IPS DF 6.9 (cell line): ENCODE data around the gene SLC47A1.
A peak's percentile ranks its signal among the peaks of the same experiment; 100 is the strongest.
"Not testable (repeated sequence)": the region's sequence is repeated elsewhere in the genome, so short reads cannot be mapped to it uniquely, and the experiment has no call there.

Source experiments
- DNase-seq: peaks from one replicate; pipeline ENCODE4 v3.0.0-alpha.2; 2013; ENCODE audit warnings: low read depth, low spot score
- H3K27ac ChIP-seq: one replicate; pipeline ENCODE4 v1.5.1; 2013; ENCODE audit warnings: low read length, control low read depth
- H3K27me3 ChIP-seq: 2 replicates; pipeline ENCODE4 v1.6.1; 2013; ENCODE audit warnings: mild to moderate bottlenecking, low read length; ENCODE audit not compliant: control insufficient read depth, insufficient read depth
- H3K36me3 ChIP-seq: 2 replicates; pipeline ENCODE4 v1.6.1; 2013; ENCODE audit warnings: low read length; ENCODE audit not compliant: control insufficient read depth, insufficient read depth
- H3K4me1 ChIP-seq: 2 replicates; pipeline ENCODE4 v1.6.1; 2013; ENCODE audit warnings: low read length; ENCODE audit not compliant: control insufficient read depth, insufficient read depth
- H3K4me3 ChIP-seq: 2 replicates; pipeline ENCODE4 v1.5.1; 2013; ENCODE audit warnings: mild to moderate bottlenecking, low read length
- H3K9me3 ChIP-seq: 2 replicates; pipeline ENCODE4 v1.6.1; 2013; ENCODE audit warnings: low read length, inconsistent platforms; ENCODE audit not compliant: control insufficient read depth, insufficient read depth
- WGBS: extraction: QIAGEN DNeasy Blood & Tissue Kit; methylation state at CpG from one replicate; pipeline ENCODE4 v1.1.7; 2013; ENCODE audit warnings: mixed read lengths, missing lambda C conversion rate; ENCODE audit not compliant: insufficient read length, insufficient coverage; 5-methylcytosine and 5-hydroxymethylcytosine counted together

The SLC47A1 gene

GRCh38 chr17:19578545-19578944 lies 44.9 kb downstream of the SLC47A1 start:
- Histone ChIP-seq H3K9me3 (no peaks in the 10 kb centered on the region), H3K36me3 (no peaks in the 10 kb centered on the region), H3K4me3 (no peak overlapping the region), H3K27me3 (no peaks in the 10 kb centered on the region), H3K4me1 (0 out of 2 replicates have a peak, but pooled peaks cover 3% of the 10 kb centered on the region), H3K27ac (no peak overlapping the region)
- no CpG with 5 or more reads among the region's 4 CpGs for WGBS
- DNase-seq = no peak

- H3K4me1 ChIP-seq = 0 out of 2 replicates have a peak, but pooled peaks cover 3% of the 10 kb centered on the region
- H3K9me3 ChIP-seq = no peaks in the 10 kb centered on the region
- H3K4me3 ChIP-seq = peak overlapping the region; percentile 42; the same call in 1 of the 2 replicates
- WGBS = no CpG with 5 or more reads among the region's 19 CpGs
- H3K27ac ChIP-seq = no peak overlapping the region
- no peaks in the 10 kb centered on the region for H3K27me3 ChIP-seq
- no peak for DNase-seq
- H3K36me3 ChIP-seq = no peaks in the 10 kb centered on the region
These were observed 45.6 kb downstream of the SLC47A1 start for GRCh38 chr17:19579192-19579761.

- Histone ChIP-seq H3K27me3 (no peaks in the 10 kb centered on the region), H3K36me3 (no peaks in the 10 kb centered on the region), H3K27ac (no peak overlapping the region), H3K4me3 (peak overlapping the region; percentile 42; the same call in 1 of the 2 replicates), H3K9me3 (no peaks in the 10 kb centered on the region), H3K4me1 (0 out of 2 replicates have a peak, but pooled peaks cover 3% of the 10 kb centered on the region)
- no peak for DNase-seq
- WGBS = no CpG with 5 or more reads among the region's 76 CpGs
These were observed 46.4 kb downstream of the SLC47A1 start for GRCh38 chr17:19579867-19580565.

GRCh38 chr17:19580566-19580920 lies 46.9 kb downstream of the SLC47A1 start:
- H3K27ac ChIP-seq, H3K27me3 ChIP-seq, H3K36me3 ChIP-seq, H3K4me1 ChIP-seq, H3K4me3 ChIP-seq, DNase-seq, H3K9me3 ChIP-seq: not testable (repeated sequence)
- no CpG with 5 or more reads among the region's 17 CpGs for WGBS

- not testable (repeated sequence) for DNase-seq
These were observed 48.5 kb downstream of the SLC47A1 start for GRCh38 chr17:19582152-19582551.

GRCh38 chr17:19583871-19584270 lies 50.2 kb downstream of the SLC47A1 start:
- H3K9me3 ChIP-seq = no peaks in the 10 kb centered on the region
- 0 out of 2 replicates have a peak, but pooled peaks cover 3% of the 10 kb centered on the region for H3K4me1 ChIP-seq
- no CpG with 5 or more reads among the region's 8 CpGs for WGBS

More at GRCh38 chr17:19582152-19582551, 48.5 kb downstream of the SLC47A1 start:
- not testable (repeated sequence) for H3K27ac ChIP-seq, H3K9me3 ChIP-seq, H3K4me1 ChIP-seq, H3K36me3 ChIP-seq, H3K4me3 ChIP-seq, H3K27me3 ChIP-seq
- WGBS = no CpG with 5 or more reads among the region's 13 CpGs

GRCh38 chr17:19590451-19590850 lies 56.8 kb downstream of the SLC47A1 start:
- Histone ChIP-seq H3K4me1 (no peaks in the 10 kb centered on the region), H3K4me3 (no peak overlapping the region), H3K36me3 (no peaks in the 10 kb centered on the region), H3K27me3 (no peaks in the 10 kb centered on the region), H3K27ac (no peak overlapping the region), H3K9me3 (no peaks in the 10 kb centered on the region)
- no CpG with 5 or more reads among the region's 9 CpGs for WGBS
- DNase-seq = no peak

More at GRCh38 chr17:19583871-19584270, 50.2 kb downstream of the SLC47A1 start:
- H3K4me3 ChIP-seq = no peak overlapping the region
- H3K36me3 ChIP-seq = no peaks in the 10 kb centered on the region
- no peak overlapping the region for H3K27ac ChIP-seq
- no peak for DNase-seq
- H3K27me3 ChIP-seq = no peaks in the 10 kb centered on the region

GRCh38 chr17:19590912-19591551 lies 57.4 kb downstream of the SLC47A1 start:
- H3K4me1 ChIP-seq = no peaks in the 10 kb centered on the region
- no peak overlapping the region; the same call in 1 of the 2 replicates for H3K4me3 ChIP-seq
- no peak for DNase-seq
- no peaks in the 10 kb centered on the region for H3K27me3 ChIP-seq
- no peak overlapping the region for H3K27ac ChIP-seq
- WGBS = no CpG with 5 or more reads among the region's 8 CpGs
- no peaks in the 10 kb centered on the region for H3K36me3 ChIP-seq
- no peaks in the 10 kb centered on the region for H3K9me3 ChIP-seq

GRCh38 chr17:19592316-19592715 lies 58.7 kb downstream of the SLC47A1 start:
- WGBS = 100% methylated on average over 1 of the region's 4 CpGs
- Histone ChIP-seq H3K36me3 (no peaks in the 10 kb centered on the region), H3K27me3 (no peaks in the 10 kb centered on the region), H3K27ac (no peak overlapping the region), H3K9me3 (no peaks in the 10 kb centered on the region), H3K4me1 (no peaks in the 10 kb centered on the region), H3K4me3 (no peak overlapping the region)
- no peak for DNase-seq

- H3K9me3 ChIP-seq = no peaks in the 10 kb centered on the region
These were observed 63.2 kb downstream of the SLC47A1 start for GRCh38 chr17:19596869-19597268.

More at GRCh38 chr17:19596869-19597268, 63.2 kb downstream of the SLC47A1 start:
- Histone ChIP-seq H3K36me3 (no peaks in the 10 kb centered on the region), H3K27me3 (no peaks in the 10 kb centered on the region), H3K4me1 (no peaks in the 10 kb centered on the region), H3K27ac (no peak overlapping the region), H3K4me3 (no peak overlapping the region)
- DNase-seq = no peak
- WGBS = no CpG with 5 or more reads among the region's 5 CpGs
